Adipocyte (in vitro differentiated cells): ENCODE results near the gene OPTC.
"Not testable (repeated sequence)": the region's sequence is repeated elsewhere in the genome, so short reads cannot be mapped to it uniquely, and the experiment has no call there.

ENCODE experiments used
- DNase-seq: peaks from one replicate; pipeline ENCODE4 v3.0.0-alpha.2; 2015; ENCODE audit warnings: low read depth
- H3K27me3 ChIP-seq: replicated peaks from 2 replicates; pipeline ENCODE4 v1.7.0; 2013; ENCODE audit warnings: mild to moderate bottlenecking, low read length, moderate library complexity; ENCODE audit not compliant: control insufficient read depth, insufficient read depth
- H3K36me3 ChIP-seq: 2 replicates; pipeline ENCODE4 v1.7.0; 2013; ENCODE audit warnings: low read length, mild to moderate bottlenecking, moderate library complexity; ENCODE audit not compliant: control insufficient read depth, insufficient read depth, severe bottlenecking
- H3K4me1 ChIP-seq: 2 replicates; pipeline ENCODE4 v1.7.0; 2013; ENCODE audit warnings: mild to moderate bottlenecking, low read length, moderate library complexity; ENCODE audit not compliant: control insufficient read depth, insufficient read depth
- H3K4me3 ChIP-seq: 2 replicates; pipeline ENCODE4 v1.7.0; 2013; ENCODE audit warnings: mild to moderate bottlenecking, low read length, moderate library complexity
- H3K9ac ChIP-seq: 2 replicates; pipeline ENCODE4 v1.7.0; 2013; ENCODE audit warnings: mild to moderate bottlenecking, low read length, moderate library complexity
- H3K9me3 ChIP-seq: 2 replicates; pipeline ENCODE4 v1.7.0; 2013; ENCODE audit warnings: mild to moderate bottlenecking, low read length, moderate library complexity; ENCODE audit not compliant: control insufficient read depth

The OPTC gene

GRCh38 chr1:203465948-203466347, 28.0 kb upstream of the OPTC start:
- Histone ChIP-seq H3K9ac (no peak overlapping the region), H3K36me3 (no peaks in the 10 kb centered on the region), H3K4me3 (no peak overlapping the region), H3K27me3 (no peaks in the 10 kb centered on the region), H3K4me1 (peaks cover 39% of the 10 kb centered on the region), H3K9me3 (no peaks in the 10 kb centered on the region)
- no peak for DNase-seq

- peak overlapping the region; percentile 24 for H3K9ac ChIP-seq
- not testable (repeated sequence) for H3K27me3 ChIP-seq, DNase-seq, H3K36me3 ChIP-seq, H3K9me3 ChIP-seq, H3K4me3 ChIP-seq
- H3K4me1 ChIP-seq = peaks cover 39% of the 10 kb centered on the region
Measured at GRCh38 chr1:203466906-203467549, 26.9 kb upstream of the OPTC start.

DNA sequence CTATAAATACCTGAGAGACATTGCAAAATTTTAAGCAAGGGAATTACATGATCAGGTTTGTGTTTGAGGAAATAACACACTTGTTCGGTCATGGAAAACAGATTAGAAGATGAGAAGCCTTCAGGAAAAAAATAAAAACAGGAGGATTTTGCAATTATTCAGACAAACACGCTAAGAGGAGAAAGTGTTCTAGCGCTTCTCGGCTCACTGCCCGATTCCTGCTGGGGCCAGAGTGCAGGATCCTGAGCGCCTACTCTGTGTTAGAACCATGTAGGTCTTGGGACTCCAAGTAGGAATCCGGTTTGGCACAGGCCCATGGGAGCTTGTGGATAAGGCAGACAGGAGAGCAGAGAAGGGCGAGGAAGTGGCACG, 26.4 kb upstream of the OPTC start:
- H3K4me1 ChIP-seq = peaks cover 39% of the 10 kb centered on the region
- no peak overlapping the region for H3K4me3 ChIP-seq
- no peaks in the 10 kb centered on the region for H3K9me3 ChIP-seq
- H3K9ac ChIP-seq = no peak overlapping the region
- DNase-seq = no peak
- H3K36me3 ChIP-seq = no peaks in the 10 kb centered on the region
- H3K27me3 ChIP-seq = no peaks in the 10 kb centered on the region

GRCh38 chr1:203468326-203468725, 25.6 kb upstream of the OPTC start:
- DNase-seq = no peak

GRCh38 chr1:203470240-203470639, 23.7 kb upstream of the OPTC start:
- no peak for DNase-seq
- Histone ChIP-seq H3K27me3 (no peaks in the 10 kb centered on the region), H3K9me3 (no peaks in the 10 kb centered on the region), H3K4me1 (peaks cover 28% of the 10 kb centered on the region), H3K9ac (no peak overlapping the region), H3K4me3 (no peak overlapping the region), H3K36me3 (no peaks in the 10 kb centered on the region)

More at GRCh38 chr1:203468326-203468725, 25.6 kb upstream of the OPTC start:
- Histone ChIP-seq H3K4me3 (no peak overlapping the region), H3K27me3 (no peaks in the 10 kb centered on the region), H3K9ac (no peak overlapping the region), H3K4me1 (peaks cover 35% of the 10 kb centered on the region), H3K9me3 (no peaks in the 10 kb centered on the region), H3K36me3 (no peaks in the 10 kb centered on the region)

GRCh38 chr1:203471841-203472240, 22.1 kb upstream of the OPTC start:
- Histone ChIP-seq H3K9ac (no peak overlapping the region), H3K4me1 (peaks cover 28% of the 10 kb centered on the region), H3K27me3 (no peaks in the 10 kb centered on the region), H3K4me3 (no peak overlapping the region), H3K36me3 (no peaks in the 10 kb centered on the region), H3K9me3 (no peaks in the 10 kb centered on the region)
- DNase-seq = no peak

DNA sequence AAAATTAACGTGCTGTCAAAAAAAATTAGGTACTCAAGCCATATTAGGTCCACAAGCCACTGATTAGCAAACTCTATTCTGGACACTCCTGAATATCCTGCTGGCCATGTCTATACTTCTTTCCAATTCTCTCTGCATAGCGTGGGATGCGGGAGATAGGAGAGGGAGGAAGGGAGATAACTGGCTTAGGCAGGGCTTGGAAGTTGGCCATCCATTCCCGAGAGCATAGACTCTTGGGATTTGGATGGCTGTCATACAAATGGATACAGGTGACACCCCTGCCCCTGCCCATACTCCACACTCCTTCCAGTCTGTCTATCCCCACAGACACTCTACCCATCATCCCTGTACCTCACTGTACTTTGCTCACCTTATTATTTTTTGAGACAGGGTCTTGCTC, 20.7 kb upstream of the OPTC start:
- H3K27me3 ChIP-seq = no peaks in the 10 kb centered on the region
- H3K4me3 ChIP-seq = no peak overlapping the region
- peaks cover 24% of the 10 kb centered on the region for H3K4me1 ChIP-seq
- no peak for DNase-seq
- H3K36me3 ChIP-seq = no peaks in the 10 kb centered on the region
- H3K9me3 ChIP-seq = no peaks in the 10 kb centered on the region
- no peak overlapping the region for H3K9ac ChIP-seq

DNA sequence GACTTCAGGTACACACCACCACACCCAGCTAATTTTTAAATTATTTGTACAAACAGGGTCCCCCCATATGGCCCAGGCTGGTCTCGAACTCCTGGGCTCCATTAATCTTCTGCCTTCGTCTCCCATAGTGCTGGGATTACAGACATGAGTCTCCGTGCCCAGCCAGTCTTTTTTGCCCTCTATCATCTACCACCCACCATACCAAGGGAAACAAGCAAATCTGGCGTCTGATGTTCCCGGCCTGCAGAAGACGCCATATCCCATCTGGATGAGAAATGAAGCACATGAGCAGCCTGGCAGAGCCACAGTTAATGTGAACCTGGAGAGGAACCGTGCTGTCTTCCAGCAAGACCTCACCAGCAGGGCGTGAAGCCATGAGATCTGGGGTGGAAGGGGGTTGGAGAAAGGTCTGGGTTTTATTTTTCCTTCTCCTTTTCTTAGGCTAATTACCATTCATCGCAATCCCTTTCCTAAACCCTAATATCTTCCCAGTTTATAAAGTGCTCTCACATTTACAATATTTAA, 20.1 kb upstream of the OPTC start:
- Histone ChIP-seq H3K4me3 (no peak overlapping the region), H3K9me3 (no peaks in the 10 kb centered on the region), H3K36me3 (no peaks in the 10 kb centered on the region), H3K4me1 (peaks cover 24% of the 10 kb centered on the region), H3K27me3 (no peaks in the 10 kb centered on the region), H3K9ac (no peak overlapping the region)
- DNase-seq = no peak

DNA sequence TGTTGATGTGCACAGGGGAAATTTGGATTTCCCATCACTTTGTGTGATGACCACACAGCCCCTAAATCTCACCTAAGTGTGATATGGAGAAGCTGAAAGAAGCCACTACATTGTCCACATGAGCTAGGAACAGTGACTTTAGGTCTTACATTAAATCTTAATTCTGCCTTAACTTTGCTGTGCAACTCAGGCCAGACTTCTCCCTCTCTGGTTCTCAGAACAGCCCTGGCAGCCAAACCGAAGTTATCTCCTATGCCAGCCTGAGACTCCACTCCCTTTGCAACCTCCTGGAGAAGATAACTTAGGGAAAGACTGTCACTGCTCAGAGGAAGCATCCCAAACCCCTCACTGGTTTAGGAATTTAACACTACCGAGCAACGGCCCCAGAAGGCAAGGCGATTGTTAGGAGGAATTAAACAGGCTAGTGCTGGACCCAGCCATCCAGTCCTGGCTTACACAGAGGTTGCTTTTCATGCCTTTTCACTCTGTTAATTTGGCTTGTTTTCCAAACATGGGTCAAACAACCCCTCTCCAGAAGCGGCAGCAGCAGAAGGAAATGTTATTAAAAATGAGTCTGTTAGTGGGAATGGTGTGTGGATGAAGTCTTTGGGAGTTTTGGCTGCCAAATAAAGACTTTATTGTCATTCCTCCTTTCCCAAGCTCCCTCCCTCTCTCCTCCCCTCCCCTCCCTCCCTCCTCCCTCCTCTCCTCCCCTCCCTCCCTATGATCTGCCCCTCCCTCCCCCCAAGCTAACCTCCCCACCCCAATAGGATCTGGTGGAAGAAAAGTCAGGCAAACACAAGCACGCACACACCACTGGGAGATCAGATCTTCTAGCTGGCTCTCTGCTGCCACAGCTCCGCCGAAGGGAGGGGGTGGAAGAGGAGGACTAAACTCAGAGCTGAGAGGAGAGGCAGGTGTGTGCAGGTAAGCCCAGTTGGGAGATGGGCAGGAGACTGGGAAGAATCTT, 18.7 kb upstream of the OPTC start, which contains the start of gene PRELP:
PRELP (plus strand) TSS at position 795 of the 970 bp plus-strand sequence. CDS start 7,379 bp downstream, outside the sequence.
- no peaks in the 10 kb centered on the region for H3K9me3 ChIP-seq
- DNase-seq = peak; percentile 58
- peak within 1 kb of the TSS; percentile 67 for H3K9ac ChIP-seq
- H3K36me3 ChIP-seq = no peaks in the 10 kb centered on the region
- no peaks in the 10 kb centered on the region for H3K27me3 ChIP-seq
- H3K4me3 ChIP-seq = peak within 1 kb of the TSS; percentile 79
- H3K4me1 ChIP-seq = peaks cover 37% of the 10 kb centered on the region

DNA sequence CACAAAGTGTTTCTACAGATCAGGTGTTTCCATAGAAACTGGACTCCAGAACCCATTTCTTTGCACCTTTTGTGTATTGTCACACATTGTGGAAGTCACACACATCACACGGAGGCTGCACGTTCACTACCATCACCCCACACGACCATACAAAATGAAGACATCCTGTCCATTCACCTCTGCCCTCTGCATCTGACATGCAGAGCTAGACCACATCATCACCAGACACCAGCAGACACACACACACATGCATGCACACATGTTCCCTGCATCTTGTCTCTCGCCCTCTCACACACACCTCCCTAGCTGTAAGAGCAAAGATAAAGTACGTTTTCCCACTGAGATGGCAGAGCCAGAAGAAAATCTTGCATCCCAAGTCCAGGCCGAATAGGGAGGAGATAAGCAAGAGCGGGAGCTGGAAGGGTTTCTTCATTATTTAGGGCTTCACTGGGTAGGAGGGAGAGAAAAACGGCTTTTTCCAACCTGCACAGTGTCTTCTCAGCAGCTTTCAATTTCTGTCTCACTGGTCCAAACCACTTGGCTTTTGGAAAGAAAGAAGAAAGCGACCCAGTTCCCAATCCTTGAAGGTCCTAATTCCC, 17.6 kb upstream of the OPTC start:
- Histone ChIP-seq H3K4me1 (peaks cover 48% of the 10 kb centered on the region), H3K4me3 (peak overlapping the region; percentile 79), H3K9me3 (no peaks in the 10 kb centered on the region), H3K9ac (peak overlapping the region; percentile 67), H3K27me3 (no peaks in the 10 kb centered on the region), H3K36me3 (no peaks in the 10 kb centered on the region)
- no peak for DNase-seq

- no peaks in the 10 kb centered on the region for H3K36me3 ChIP-seq
- no peak for DNase-seq
- no peak overlapping the region for H3K4me3 ChIP-seq
- no peaks in the 10 kb centered on the region for H3K9me3 ChIP-seq
- peaks cover 55% of the 10 kb centered on the region for H3K4me1 ChIP-seq
- H3K27me3 ChIP-seq = no peaks in the 10 kb centered on the region
- H3K9ac ChIP-seq = no peak overlapping the region
Measured at GRCh38 chr1:203477748-203478147, 16.2 kb upstream of the OPTC start.
